SK-N-SH (cell line): ENCODE data around the gene DVL3.

Source experiments
- CTCF ChIP-seq: fragments of 200-600 bp; sonication (generic); IDR thresholded peaks from 2 replicates; pipeline ENCODE4 v1.6.1; 2017; ENCODE audit warnings: antibody characterized with exemption, mild to moderate bottlenecking, moderate library complexity
- EP300 ChIP-seq, 2 experiments: IDR thresholded peaks; 2 replicates each; pipeline versions ENCODE4 v1.4.0 to v1.6.1; 2012; ENCODE audit warnings: borderline replicate concordance in 1 of 2, low read depth in 1 of 2, low read length in 1 of 2
- EZH2phosphoT487 ChIP-seq: fragments of 200-600 bp; sonication (generic); IDR thresholded peaks from 2 replicates; pipeline ENCODE4 v1.6.1; 2017; ENCODE audit warnings: low read depth, mixed run types, mild to moderate bottlenecking, antibody characterized with exemption, moderate library complexity, borderline replicate concordance
- FOXJ3 ChIP-seq: sonication (generic); formaldehyde crosslinking; IDR thresholded peaks from 2 replicates; pipeline ENCODE4 v1.5.1; 2020; ENCODE audit warnings: mild to moderate bottlenecking, missing genetic modification reagents
- IRF3 ChIP-seq: fragments of 150-350 bp; IDR thresholded peaks from 2 replicates; pipeline ENCODE4 v1.6.1; 2016; ENCODE audit warnings: mild to moderate bottlenecking, low read depth, low read length
- MEF2A ChIP-seq: IDR thresholded peaks from 2 replicates; pipeline ENCODE4 v1.4.0; 2012; ENCODE audit warnings: low read depth, borderline replicate concordance
- MXI1 ChIP-seq: IDR thresholded peaks from 2 replicates; pipeline ENCODE4 v1.6.1; 2012; ENCODE audit warnings: mild to moderate bottlenecking, low read depth, low read length, improper control_type of control experiment
- NFIC ChIP-seq: IDR thresholded peaks from 2 replicates; pipeline ENCODE4 v1.4.0; 2012; ENCODE audit warnings: borderline replicate concordance
- RAD21 ChIP-seq: IDR thresholded peaks from 2 replicates; pipeline ENCODE4 v1.6.1; 2012; ENCODE audit warnings: mild to moderate bottlenecking, low read length
- RFX5 ChIP-seq: IDR thresholded peaks from 2 replicates; pipeline ENCODE4 v1.6.1; 2012; ENCODE audit warnings: mild to moderate bottlenecking, improper control_type of control experiment, low read length
- TAF1 ChIP-seq: IDR thresholded peaks from 2 replicates; pipeline ENCODE4 v1.6.1; 2012; ENCODE audit warnings: low read depth, mild to moderate bottlenecking, low read length, moderate library complexity, borderline replicate concordance

- no peak for TF ChIP-seq MXI1
- no peak for TF ChIP-seq FOXJ3
- TF ChIP-seq EP300 (IDR thresholded peaks at IDR 0.05; ENCODE audit: borderline replicate concordance in 1 of 2, low read depth in 1 of 2, low read length in 1 of 2) = no peak
- TF ChIP-seq CTCF = no peak
- no peak for TF ChIP-seq EZH2phosphoT487
- TF ChIP-seq RAD21 = no peak
- TF ChIP-seq NFIC = no peak
- no peak for TF ChIP-seq RFX5
- no peak for TF ChIP-seq TAF1
- TF ChIP-seq IRF3 = no peak
- TF ChIP-seq MEF2A = no peak
These were observed 26.4 kb downstream of the DVL3 start for GRCh38 chr3:184181596-184181995.
